GM18502 (cell line): ENCODE measurements around the gene ADGRF3.
"Not testable (repeated sequence)": the region's sequence is repeated elsewhere in the genome, so short reads cannot be mapped to it uniquely, and the experiment has no call there.

Experiments used
- ATAC-seq: cut with Tn5 transposase; IDR thresholded peaks from one replicate; pipeline ENCODE4 v1.9.1; 2021; ENCODE audit warnings: mild to moderate bottlenecking; ENCODE audit not compliant: unreplicated experiment, poor library complexity

The ADGRF3 gene

DNA sequence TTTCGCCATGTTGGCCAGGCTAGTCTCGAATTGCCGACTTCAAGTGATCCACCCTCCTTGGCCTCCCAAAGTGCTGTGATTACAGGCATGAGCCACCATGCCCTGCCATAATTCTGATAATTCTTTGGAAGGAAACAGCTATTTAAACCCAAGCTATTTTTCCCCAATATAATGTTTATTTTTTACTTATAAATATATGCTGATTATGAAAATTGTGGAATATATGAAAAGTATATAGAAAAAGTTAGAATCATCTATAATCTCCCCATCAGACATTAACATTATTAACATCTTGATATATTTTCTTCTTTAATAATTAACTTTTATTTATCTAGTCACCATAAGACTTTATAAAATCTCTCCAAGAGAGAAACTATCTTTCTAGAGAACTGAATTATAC lies 60.7 kb downstream of the ADGRF3 start:
- no peak for ATAC-seq

DNA sequence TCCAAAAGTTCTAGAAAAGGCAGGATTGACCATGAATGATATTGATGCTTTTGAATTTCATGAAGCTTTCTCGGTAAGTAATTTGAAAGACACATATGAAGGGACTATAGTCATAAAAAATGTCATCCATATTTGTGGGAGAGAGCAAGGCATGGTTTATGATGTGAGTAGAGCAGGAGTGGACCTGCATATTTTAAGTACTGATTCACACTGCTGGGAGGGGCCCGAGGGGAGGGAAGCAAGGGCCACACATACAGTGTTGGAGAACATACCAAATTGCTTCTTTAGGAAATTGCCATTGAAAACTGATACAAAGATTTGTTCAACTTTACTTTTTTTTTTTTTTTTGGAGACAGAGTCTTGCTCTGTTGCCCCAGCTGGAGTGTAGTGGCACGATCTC lies 62.5 kb downstream of the ADGRF3 start:
- ATAC-seq: no peak

DNA sequence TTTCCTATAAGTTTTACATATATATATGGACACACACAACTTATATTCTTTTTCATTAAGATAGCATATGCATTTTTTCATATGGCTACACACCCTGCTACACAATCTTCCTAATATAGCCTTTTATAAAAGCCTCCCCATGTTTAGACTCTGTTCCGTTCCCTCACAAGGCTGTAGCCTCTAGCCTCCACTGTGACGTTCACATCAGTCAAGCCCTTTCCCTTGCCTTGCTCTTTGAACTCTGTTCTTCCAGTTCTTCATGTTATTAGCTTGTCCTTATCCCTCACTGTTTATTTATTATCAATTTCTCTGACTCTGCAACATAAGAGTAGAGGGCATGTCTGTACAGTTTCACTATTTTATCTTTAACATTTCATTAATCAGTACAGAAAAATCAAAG lies 63.0 kb downstream of the ADGRF3 start:
- ATAC-seq: no peak

DNA sequence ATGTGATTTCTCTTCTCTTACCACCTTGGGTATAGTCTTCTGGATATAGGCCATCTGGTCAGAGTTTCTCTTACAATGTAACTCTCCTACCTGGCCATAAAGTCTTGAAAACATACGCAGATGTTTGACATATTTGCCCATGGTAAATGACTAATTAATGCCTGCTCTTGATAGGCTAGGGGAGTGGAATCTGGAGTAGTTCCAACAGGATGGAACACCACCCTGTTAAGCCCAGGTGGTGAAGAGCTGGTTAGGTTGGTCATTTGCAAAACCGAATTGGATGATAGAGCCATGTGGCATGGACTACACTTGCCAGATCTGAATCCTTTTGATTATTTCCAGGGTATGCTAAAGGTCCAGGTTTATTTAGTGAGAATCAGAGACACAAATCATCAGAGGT lies 65.4 kb downstream of the ADGRF3 start:
- no peak for ATAC-seq

DNA sequence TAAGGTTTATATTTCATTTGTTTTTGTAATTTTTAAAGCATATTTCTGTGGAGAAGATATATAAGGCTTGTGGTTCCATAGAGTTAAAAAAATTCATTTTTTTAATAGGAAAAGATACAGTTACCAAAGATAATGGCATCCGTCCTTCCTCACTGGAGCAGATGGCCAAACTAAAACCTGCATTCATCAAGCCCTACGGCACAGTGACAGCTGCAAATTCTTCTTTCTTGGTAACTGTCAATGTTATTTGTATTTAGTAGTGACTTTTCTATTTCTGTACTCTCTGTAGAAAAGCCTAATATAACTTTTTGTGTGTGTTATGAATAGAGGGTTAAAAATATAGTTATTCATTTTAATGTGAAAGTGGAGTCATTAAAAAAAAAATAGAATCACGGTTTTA lies 66.7 kb downstream of the ADGRF3 start:
- no peak for ATAC-seq

DNA sequence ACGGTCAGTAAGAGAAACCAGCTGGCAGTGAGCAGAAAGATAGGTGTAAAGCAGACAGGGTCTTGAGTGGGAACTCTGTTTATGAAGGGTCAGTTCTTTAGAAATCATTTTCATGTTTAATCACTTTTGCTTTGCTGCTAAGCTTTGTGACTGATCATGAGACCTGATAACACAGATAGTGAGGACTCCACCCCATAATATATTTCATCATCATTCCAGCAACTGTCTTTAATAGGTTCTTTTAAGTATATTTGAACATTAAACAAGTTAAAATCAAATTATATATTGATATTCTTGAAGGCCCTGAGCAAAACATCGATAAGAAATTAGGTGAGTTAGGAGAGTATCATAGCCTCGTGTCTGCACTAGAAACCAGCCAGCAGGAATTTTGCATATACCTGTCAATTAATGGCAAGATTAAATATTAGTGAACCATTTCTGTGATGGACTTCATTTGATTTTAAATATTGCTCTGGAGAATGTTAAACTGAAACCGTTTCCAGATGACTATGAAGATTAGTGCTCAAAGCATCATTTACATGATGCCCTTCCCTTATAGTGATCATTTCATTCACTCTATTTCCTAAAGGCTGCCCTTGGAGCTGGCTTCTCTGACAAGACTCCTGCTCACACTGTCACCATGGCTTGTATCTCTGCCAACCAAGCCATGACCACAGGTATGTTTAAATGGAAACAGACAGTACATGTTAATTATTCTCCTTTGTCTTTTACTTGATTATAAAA lies 69.9 kb downstream of the ADGRF3 start:
- ATAC-seq: no peak

DNA sequence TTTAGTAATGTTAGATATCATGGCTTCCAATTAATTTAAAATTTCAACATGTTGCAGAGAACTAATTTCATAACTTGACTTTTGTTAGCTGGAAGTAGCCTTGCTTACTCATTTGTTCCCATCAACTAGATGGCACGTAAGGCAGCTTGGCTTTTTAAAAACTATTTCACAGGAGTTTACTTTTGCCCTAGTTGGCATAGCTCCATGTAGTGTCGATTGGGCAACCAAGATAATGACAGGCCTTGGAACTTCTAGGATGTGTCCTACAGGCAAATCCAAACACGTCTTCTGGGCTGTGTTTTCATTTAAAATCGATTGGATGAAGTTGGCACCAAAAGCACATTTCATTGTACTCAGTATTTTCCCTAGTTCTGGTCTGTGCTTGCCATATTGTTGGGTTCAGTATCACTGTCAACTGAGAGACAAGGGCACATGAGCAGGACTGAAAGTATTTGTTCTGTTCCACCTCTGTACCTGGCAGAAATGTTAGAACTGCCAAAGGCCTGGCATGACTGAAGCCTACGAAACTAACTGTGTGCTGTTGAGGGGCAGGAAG lies 72.5 kb downstream of the ADGRF3 start:
- ATAC-seq: no peak

DNA sequence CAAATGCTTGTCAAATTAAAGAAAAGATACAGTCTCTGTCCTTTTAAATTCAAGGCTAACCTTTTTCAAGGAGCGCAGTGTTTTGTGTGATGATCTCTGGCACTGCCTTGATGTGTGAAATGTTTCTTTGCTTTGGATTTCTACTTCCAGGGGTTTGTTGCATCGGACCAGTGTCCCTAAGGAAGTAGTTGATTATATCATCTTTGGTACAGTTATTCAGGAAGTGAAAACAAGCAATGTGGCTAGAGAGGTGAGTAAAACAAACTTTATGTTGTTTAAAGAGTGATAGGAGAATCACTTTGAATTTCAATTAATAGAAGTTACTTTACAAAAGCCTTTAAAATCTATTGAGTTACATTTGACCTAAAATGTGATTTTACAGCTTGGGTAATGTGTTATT lies 73.1 kb downstream of the ADGRF3 start:
- ATAC-seq: no peak

DNA sequence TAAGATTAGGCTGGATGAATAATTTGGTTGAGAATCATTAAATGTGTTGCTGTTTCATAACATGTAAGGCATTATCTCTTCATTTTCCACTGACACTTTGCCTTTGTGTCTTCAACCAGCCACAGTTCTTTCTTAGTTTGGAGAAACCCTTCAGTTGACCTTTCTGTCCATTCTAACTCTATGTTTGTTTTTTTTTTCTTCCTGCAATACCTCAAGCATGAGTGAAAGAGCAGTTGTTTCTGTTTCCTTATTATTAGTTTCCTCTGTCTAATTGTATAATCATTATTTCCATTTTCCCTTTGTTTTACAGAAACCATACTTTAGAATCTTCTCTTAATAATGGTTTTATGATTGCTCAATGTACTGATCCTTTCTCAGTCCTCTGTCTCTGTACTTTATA lies 76.2 kb downstream of the ADGRF3 start:
- no peak for ATAC-seq

DNA sequence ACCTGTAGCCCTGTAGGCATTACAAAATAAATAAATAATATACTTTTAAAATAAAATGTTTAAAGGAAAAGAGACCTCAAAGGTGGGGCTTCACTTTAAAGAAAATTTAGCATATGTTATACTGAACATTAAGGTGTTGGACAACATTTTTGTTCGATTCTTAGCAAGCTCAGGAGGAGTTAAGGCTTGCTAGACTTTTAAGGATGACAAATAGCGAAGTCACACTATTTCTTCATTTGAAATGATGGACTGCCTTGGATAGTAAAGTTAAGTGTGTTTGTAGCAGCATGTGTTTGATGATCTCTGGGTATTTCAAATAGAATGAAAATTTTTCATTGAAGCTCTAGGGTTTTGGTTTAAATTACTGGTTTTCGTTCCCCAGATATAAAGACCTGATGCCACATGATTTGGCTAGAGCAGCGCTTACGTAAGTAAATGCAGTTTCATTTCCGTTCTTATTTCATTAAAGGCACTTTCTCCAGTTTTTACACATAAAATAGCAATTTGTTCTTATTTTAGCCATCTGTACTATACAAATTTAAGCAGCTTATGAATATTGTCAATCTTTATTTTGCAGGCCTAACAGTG lies 76.9 kb downstream of the ADGRF3 start:
- no peak for ATAC-seq

DNA sequence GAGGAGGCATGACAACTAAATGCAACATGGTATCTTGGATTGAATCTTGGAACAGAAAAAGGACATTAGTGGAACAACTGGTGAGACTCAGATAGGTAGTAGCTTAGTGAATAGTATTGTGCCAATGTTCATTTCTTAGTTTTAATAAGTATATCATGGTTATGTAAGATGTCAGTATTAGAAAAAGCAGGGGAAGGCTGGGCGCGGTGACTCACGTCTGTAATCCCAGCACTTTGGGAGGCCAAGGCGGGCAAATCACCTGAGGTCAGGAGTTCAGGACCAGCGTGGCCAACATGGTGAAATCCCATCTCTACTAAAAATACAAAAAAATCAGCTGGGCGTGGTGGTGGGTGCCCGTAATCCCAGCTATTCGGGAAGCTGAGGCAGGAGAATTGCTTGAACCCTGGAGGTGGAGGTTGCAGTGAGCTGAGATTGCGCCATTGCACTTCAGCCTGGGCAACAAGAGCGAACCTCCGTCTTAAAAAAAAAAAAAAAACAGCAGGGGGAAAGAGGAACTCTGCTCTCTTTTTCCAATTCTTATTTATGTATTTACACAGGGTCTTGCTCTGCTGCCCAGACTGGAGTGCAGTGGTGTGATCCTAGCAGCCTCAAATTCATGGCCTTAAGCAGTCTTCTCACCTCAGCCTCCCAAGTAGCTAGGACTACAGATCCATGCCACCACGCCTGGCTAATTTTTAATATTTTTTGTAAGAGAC lies 77.8 kb downstream of the ADGRF3 start:
- ATAC-seq: not testable (repeated sequence)

DNA sequence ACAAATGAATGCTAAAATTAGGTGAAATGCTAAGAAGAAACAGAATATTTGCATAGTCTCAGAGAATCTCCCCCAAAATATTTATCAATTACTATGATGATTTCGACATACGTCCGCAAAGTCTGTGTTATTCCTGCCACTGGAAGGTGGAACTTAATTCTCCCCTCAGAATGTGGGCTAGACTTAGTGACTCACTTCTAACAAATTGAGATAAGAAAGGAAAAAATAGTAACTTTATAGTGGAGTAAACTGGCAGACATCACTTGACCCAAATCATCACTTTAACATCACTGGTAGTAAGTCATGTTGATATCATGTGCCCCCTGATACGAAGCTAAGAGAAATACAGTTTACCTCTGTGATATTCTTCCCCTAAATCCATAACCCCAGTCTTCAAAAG lies 78.4 kb downstream of the ADGRF3 start:
- no peak for ATAC-seq

DNA sequence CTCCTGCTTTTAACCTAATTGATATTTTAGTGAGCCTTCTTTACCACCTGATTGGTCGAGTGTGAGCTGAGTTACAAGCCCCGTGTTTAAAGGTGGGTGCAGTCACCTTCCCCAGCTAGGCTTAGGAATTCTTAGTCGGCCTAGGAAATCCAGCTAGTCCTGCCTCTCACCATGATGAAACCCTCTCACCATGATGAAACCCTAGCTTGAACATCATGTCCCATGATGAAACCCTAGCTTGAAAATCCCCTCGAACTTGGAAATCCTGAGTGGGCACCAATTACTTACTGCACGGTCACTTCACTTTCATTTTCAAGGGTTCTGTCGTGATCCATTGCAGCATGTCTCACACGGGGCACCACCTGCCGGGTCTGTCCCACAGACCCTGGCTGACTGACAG lies 87.8 kb downstream of the ADGRF3 start:
- ATAC-seq: not testable (repeated sequence)
